Astrocyte (in vitro differentiated cells and primary cell): ENCODE data around the gene FES.

Experiments
- CTCF ChIP-seq: IDR thresholded peaks from 2 replicates; pipeline ENCODE4 v1.5.1; 2011; ENCODE audit warnings: low read depth, mild to moderate bottlenecking, inconsistent platforms, low read length, moderate library complexity; ENCODE audit not compliant: insufficient read depth
- EZH2 ChIP-seq: IDR thresholded peaks from 2 replicates; pipeline ENCODE4 v1.6.1; 2012; ENCODE audit warnings: mild to moderate bottlenecking, low read length, inconsistent platforms; ENCODE audit not compliant: insufficient read depth

GRCh38 chr15:90839187-90840071 lies 44.9 kb upstream of the FES start:
- TF ChIP-seq CTCF (no peak), EZH2 (no peak)
